Medulla oblongata (tissue), 1 donor: Measurements from ENCODE around the gene FAM200B.
A peak's percentile ranks its signal among the peaks of the same experiment; 100 is the strongest.
"Not testable (repeated sequence)": the region's sequence is repeated elsewhere in the genome, so short reads cannot be mapped to it uniquely, and the experiment has no call there.

ENCODE experiments used
- DNase-seq: peaks from one replicate; pipeline ENCODE4 v3.0.0-alpha.2; 2015; ENCODE audit errors: extremely low spot score

FAM200B gene

DNA sequence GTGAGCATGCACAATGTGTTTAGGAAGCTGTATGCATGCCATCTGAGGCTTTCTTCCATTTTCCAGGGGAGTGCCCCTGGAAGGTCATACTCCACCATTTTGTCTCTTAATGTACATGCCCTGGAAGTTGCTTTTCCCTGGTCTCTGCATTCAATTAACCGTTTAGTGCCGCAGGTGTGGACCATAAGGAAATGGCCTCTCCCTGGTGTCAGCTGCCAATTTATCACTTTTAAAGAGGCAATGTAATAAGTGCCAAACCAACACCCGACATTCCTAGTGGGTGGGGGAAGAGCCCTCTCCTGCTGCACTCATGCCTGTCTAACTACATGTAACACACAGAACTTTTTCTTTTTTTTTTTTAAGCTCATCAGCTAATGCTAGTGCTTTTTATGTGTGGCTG lies 14.1 kb downstream of the FAM200B start:
- no peak for DNase-seq

GRCh38 chr4:15696866-15697265 lies 15.2 kb downstream of the FAM200B start:
- no peak for DNase-seq

DNA sequence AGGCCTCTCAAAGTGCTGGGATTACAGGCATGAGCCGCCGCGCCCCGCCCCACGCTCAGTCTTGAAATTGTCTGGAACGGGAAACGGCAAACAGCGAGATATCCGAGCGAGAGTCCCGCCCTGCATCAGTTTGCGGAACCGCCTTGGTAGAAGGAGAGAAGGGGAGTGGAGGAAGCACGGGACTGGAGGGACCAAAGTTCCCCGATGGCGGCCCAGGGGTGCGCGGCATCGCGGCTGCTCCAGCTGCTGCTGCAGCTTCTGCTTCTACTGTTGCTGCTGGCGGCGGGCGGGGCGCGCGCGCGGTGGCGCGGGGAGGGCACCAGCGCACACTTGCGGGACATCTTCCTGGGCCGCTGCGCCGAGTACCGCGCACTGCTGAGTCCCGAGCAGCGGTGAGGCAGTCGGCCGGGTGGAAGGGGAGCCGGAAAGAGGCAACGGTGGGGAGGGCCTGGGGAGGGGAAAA lies 21.3 kb downstream of the FAM200B start, which contains the start of gene BST1:
Gene BST1 (plus strand): TSS at position 125 of the 463 bp plus-strand sequence. CDS start 80 bp downstream, at position 205.
- DNase-seq = peak; percentile 41

DNA sequence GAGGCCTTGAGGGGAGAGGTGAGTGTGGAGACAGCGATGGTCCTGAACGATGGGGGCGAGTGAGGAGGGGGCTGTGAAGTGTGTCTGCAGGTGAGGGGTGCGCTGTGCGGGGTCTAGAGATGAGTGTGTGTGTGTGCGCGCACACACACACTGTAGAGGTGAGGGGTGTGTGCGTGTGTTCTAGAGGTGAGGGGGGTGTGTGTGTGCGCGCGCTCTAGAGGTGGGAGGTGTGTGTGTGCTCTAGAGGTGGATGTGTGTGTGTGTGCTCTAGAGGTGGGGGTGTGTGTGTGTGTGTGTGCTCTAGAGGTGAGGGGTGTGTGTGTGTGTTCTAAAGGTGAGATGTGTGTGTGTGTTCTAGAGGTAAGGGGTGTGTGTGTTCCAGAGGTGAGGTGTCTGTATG lies 21.8 kb downstream of the FAM200B start:
- DNase-seq = no peak

DNA sequence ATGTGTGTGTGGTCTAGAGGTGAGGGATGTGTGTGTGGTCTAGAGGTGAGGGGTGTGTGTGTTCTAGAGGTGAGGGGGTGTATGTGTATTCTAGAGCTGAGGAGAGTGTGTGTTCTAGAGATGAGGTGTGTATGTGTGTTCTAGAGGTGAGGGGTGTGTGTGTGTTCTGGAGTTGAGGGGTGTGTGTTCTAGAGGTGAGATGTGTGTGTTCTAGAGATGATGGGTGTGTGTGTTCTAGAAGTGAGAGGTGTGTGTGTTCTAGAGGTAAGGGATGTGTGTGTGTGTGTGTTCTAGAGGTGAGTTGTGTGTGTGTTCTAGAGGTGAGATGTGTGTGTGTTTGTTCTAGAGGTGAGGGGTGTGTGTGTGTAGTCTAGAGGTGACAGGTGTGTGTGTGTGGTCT lies 22.5 kb downstream of the FAM200B start:
- no peak for DNase-seq

DNA sequence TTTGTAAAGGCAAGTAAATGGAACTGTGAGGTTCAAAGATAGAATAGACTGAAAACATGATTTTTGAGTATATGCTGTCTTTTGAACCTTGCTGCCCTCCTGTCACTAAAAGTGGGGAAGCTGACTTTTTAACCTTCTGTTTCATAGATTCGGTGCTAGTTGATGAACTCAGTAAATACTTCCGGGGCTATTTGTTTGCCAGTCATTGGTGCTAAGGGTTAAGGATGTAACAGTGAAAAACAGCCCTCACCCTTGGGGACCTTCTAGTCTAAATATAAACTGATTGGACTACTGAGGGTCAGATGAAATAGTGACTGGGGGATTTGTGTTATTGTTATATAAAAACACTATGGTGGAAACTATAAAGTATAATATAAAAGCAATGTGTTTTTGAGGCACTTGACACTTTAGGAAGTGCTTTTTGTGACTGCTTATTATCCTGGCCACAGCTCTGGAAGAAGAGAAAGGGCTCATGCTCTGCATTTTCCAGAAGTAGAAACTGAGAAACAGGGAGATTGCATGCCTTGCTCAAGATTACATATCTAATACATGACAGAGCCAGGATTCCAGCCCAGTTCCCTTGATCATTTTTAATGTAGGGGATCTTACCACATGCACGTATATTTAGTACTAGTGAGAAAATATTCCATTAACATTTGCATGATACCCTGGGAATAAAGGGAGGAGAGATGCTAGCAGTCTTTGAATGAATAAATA lies 25.2 kb downstream of the FAM200B start:
- DNase-seq = no peak

DNA sequence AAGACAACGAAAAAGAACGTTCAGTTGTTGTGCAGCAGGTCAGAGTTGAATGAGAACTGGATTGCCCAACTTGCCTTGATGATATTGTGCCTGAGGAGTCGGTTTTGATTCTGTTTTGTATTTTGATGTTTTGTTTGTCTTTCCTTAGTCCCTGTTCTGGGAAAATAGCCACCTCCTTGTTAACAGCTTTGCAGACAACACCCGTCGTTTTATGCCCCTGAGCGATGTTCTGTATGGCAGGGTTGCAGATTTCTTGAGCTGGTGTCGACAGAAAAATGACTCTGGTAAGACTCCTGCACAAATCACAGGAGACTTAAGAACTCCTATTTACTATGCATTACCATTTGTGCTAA lies 25.7 kb downstream of the FAM200B start:
- no peak for DNase-seq

- DNase-seq = no peak
Measured at GRCh38 chr4:15711762-15712161, 30.1 kb downstream of the FAM200B start.

DNA sequence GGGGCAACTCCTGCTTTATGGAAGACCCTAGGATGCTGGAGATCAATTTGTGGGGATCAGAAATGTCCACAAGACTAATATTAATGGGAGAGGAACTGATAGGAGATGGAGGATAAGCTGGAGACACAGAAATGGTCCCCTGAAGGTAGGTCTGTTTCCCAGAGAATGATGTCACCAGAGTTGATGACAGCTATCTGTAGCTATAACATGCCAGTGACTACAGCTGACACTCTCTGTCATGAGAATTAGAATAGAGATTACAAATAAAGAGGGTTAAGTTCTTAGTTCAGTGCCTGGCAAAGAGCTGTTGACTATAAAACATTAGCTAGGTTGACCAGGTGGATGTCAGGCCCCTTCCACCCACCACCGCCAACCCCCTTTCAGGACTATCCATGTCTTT lies 30.6 kb downstream of the FAM200B start:
- no peak for DNase-seq

DNA sequence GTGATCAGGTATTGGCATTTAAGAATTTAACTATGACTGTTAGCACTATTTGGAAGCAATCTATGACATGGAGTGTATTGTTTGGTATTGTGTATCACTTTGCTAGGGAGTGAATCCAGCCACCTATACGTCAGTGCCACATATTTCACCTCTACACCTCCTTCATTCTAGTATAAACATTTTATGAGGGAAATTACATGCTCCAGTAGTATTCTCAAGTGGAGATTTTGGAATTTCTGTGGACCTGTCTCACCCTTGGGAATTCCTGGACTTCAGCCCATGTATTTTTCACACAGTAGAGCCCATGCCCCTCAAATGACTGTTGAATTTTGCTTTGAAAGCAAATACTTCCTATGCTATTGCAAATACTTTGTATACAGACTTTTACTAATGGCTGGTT lies 32.5 kb downstream of the FAM200B start:
- DNase-seq = no peak

GRCh38 chr4:15714646-15715435 lies 33.2 kb downstream of the FAM200B start:
- DNase-seq = no peak

DNA sequence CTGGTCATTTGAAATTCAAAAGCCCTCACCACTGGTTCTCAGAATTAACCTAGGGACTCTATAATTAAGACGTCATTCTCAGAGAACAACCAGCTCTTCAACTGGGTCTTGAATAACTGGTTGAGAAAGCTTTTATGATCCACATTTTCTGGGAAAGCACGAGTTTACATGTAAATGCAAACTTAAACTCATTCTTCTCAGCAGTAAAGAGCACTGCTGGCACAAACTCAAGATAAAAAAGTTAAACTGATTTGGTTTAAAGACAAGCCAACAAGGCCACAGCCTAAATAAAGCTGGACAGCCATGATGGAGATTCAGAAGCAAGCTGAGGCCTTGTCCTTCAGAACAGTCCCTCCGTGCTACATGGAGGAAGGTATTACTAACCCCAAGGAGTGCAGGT lies 34.5 kb downstream of the FAM200B start:
- DNase-seq = no peak

- DNase-seq = no peak
Measured at GRCh38 chr4:15717086-15717485, 35.5 kb downstream of the FAM200B start.

DNA sequence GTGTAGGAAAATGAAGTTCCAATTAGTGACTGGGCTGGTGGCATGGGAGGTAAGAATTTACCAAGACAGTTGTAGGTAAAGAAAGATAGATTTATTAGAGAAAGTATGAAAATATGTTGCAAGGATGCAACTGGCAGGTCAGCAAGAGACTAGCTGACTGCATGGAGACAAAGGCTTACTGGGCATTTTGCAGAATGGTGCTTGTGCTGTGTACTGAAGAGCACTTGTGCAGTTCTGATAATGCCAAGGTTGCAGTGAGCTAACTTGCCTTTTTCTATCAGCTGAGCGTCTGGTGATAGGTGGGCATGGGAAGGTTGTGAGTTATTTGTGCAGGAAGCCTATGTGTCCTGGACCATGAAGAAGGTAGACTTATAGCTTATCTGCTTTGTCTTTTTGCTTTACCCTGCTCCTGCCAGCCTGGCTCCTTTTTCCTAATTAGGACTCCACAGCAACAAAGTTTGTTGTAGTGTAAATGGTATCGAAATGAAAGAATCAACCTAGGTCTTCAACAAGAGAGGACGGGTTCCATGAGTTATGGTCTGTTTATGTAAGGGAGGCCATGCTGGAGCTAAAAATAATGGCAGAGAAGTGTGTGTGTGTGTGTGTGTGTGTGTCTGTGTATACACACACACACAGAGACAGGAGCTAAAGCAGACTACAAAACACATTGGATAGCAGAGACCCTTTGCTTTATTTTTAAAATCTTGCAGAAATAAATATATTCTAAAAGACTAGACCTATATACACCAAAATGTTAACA lies 36.2 kb downstream of the FAM200B start:
- no peak for DNase-seq

DNA sequence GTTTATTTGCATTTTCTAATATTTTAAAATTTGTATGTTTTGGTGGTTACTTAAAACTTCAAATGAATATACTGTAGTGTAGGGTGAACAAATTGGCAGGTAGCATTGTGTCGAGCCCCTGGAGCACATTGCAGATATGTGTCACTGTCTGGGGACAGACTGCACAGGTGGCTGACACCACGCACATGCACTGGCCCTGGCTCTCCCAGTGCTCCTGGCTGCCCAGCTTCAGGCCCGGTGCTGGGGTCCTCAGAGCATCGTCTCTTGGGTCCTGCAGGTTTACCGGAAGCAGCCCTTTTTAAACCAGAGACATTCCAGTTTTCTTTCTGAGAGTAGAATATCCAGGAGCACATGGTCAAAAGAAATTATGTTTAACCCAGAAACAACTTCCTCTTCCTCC lies 36.8 kb downstream of the FAM200B start:
- DNase-seq = no peak

GRCh38 chr4:15718959-15719358 lies 37.3 kb downstream of the FAM200B start:
- DNase-seq = no peak

DNA sequence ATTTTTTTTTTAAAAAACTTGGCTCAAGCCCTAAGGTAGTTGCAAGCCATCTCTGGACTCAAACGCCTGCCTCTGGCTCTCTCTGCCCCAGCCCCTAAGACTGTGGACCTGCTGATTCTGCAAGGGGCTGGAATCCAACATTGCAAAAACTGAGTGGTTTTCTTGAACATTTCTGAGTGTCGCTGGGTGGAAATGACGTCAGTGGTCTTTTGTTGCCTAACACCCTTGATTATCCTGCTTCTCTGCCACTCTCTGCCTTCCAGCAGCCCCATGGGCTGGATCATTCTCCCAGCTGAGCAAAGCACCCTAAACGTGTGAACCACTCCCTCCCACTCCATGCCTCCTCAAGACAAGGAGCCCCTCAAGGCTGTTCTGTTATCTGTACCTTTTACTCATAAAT lies 37.9 kb downstream of the FAM200B start:
- DNase-seq = no peak

- no peak for DNase-seq
Measured at GRCh38 chr4:15720851-15721250, 39.2 kb downstream of the FAM200B start.

- no peak for DNase-seq
Measured at GRCh38 chr4:15725608-15726007, 44.0 kb downstream of the FAM200B start.

- DNase-seq = peak; percentile 83
Measured at GRCh38 chr4:15729910-15730533, 48.4 kb downstream of the FAM200B start.

DNA sequence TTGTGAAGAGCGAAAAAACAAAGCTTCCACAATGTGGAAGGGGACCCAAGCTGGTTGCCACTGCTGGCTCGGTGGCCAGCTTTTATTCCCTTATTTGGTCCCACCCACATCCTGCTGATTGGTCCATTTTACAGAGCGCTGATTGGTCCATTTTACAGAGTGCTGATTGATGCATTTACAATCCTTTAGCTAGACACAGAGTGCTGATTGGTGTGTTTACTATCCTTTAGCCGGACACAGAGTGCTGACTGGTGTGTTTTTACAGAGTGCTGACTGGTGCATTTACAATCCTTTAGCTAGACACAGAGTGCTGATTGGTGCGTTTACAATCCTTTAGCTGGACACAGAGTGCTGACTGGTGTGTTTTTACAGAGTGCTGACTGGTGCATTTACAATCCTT lies 51.4 kb downstream of the FAM200B start:
- DNase-seq = not testable (repeated sequence)

- DNase-seq = no peak
Measured at GRCh38 chr4:15735536-15735935, 53.9 kb downstream of the FAM200B start.
